SK-N-SH treated with all-trans-retinoic acid at 6 μM for 48 hours (cell line): ENCODE results near the gene PIWIL4.

Experiments used
- ARNTL ChIP-seq: fragments of 450-650 bp; formaldehyde crosslinking; IDR thresholded peaks from 2 replicates; pipeline ENCODE4 v1.5.0; 2020; ENCODE audit warnings: low read depth, mild to moderate bottlenecking, moderate library complexity, borderline replicate concordance
- BACH2 ChIP-seq: fragments of 250-450 bp; sonication (Bioruptor Pico); IDR thresholded peaks from 2 replicates; pipeline ENCODE4 v1.9.0; 2021; ENCODE audit warnings: mild to moderate bottlenecking, borderline replicate concordance
- CREB5 ChIP-seq: fragments of 250-450 bp; sonication (Bioruptor Pico); IDR thresholded peaks from 2 replicates; pipeline ENCODE4 v1.5.1; 2020; ENCODE audit warnings: low read depth, mild to moderate bottlenecking, moderate library complexity
- CSDC2 ChIP-seq: fragments of 250-450 bp; sonication (Bioruptor Pico); IDR thresholded peaks from 2 replicates; pipeline ENCODE4 v1.5.0; 2020; ENCODE audit warnings: mild to moderate bottlenecking, moderate library complexity
- CSRNP3 ChIP-seq: fragments of 250-450 bp; sonication (Bioruptor Pico); IDR thresholded peaks from 2 replicates; pipeline ENCODE4 v1.5.1; 2021; ENCODE audit warnings: mild to moderate bottlenecking, moderate library complexity
- ISL1 ChIP-seq: fragments of 250-450 bp; sonication (Bioruptor Pico); IDR thresholded peaks from 2 replicates; pipeline ENCODE4 v2.1.2; 2022; ENCODE audit warnings: mild to moderate bottlenecking, moderate library complexity
- PPARA ChIP-seq: fragments of 250-450 bp; sonication (Bioruptor Pico); IDR thresholded peaks from 2 replicates; pipeline ENCODE4 v1.5.0; 2020; ENCODE audit warnings: mild to moderate bottlenecking, borderline replicate concordance
- RARB ChIP-seq: fragments of 250-450 bp; sonication (Bioruptor Pico); IDR thresholded peaks from 2 replicates; pipeline ENCODE4 v1.8.0; 2021; ENCODE audit warnings: mild to moderate bottlenecking, moderate library complexity
- SNAI2 ChIP-seq: fragments of 250-450 bp; sonication (Bioruptor Pico); IDR thresholded peaks from 2 replicates; pipeline ENCODE4 v1.5.0; 2020; ENCODE audit warnings: mild to moderate bottlenecking, moderate library complexity
- TCF4 ChIP-seq: fragments of 250-450 bp; sonication (Bioruptor Pico); IDR thresholded peaks from 2 replicates; pipeline ENCODE4 v1.8.0; 2021; ENCODE audit warnings: mild to moderate bottlenecking, moderate library complexity, borderline replicate concordance
- ZFP30 ChIP-seq: fragments of 450-650 bp; formaldehyde crosslinking; IDR thresholded peaks from 2 replicates; pipeline ENCODE4 v1.5.0; 2022; ENCODE audit warnings: mild to moderate bottlenecking, moderate library complexity
- ZNF70 ChIP-seq: fragments of 450-650 bp; formaldehyde crosslinking; IDR thresholded peaks from 2 replicates; pipeline ENCODE4 v1.5.0; 2020; ENCODE audit warnings: mild to moderate bottlenecking, moderate library complexity
- ZNF8 ChIP-seq: fragments of 450-650 bp; formaldehyde crosslinking; IDR thresholded peaks from 2 replicates; pipeline ENCODE4 v1.5.0; 2020; ENCODE audit warnings: mild to moderate bottlenecking, moderate library complexity
- TF ChIP-seq, protein P1 (sequence below): fragments of 250-450 bp; sonication (Bioruptor Pico); IDR thresholded peaks from 2 replicates; pipeline ENCODE4 v1.8.0; 2020; ENCODE audit warnings: mild to moderate bottlenecking, moderate library complexity, borderline replicate concordance

GRCh38 chr11:94583866-94584500 is 16.8 kb downstream of the PIWIL4 start:
- no peak for TF ChIP-seq CSDC2 (CRISPR knock-in tag)
- no peak for TF ChIP-seq PPARA (CRISPR knock-in tag)
- TF ChIP-seq, protein P1, sequence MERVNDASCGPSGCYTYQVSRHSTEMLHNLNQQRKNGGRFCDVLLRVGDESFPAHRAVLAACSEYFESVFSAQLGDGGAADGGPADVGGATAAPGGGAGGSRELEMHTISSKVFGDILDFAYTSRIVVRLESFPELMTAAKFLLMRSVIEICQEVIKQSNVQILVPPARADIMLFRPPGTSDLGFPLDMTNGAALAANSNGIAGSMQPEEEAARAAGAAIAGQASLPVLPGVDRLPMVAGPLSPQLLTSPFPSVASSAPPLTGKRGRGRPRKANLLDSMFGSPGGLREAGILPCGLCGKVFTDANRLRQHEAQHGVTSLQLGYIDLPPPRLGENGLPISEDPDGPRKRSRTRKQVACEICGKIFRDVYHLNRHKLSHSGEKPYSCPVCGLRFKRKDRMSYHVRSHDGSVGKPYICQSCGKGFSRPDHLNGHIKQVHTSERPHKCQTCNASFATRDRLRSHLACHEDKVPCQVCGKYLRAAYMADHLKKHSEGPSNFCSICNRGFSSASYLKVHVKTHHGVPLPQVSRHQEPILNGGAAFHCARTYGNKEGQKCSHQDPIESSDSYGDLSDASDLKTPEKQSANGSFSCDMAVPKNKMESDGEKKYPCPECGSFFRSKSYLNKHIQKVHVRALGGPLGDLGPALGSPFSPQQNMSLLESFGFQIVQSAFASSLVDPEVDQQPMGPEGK (CRISPR knock-in tag): no peak
- TF ChIP-seq ARNTL: no peak
- TF ChIP-seq CREB5 (CRISPR knock-in tag): no peak
- no peak for TF ChIP-seq RARB (CRISPR knock-in tag)
- TF ChIP-seq BACH2 (CRISPR knock-in tag): no peak
- TF ChIP-seq TCF4 (CRISPR knock-in tag): no peak
- no peak for TF ChIP-seq CSRNP3 (CRISPR knock-in tag)
- no peak for TF ChIP-seq ISL1 (CRISPR knock-in tag)
- TF ChIP-seq ZFP30 (CRISPR knock-in tag): no peak
- no peak for TF ChIP-seq SNAI2
- no peak for TF ChIP-seq ZNF8 (CRISPR knock-in tag)
- no peak for TF ChIP-seq ZNF70 (CRISPR knock-in tag)
